OCI-LY3 (cell line): ENCODE measurements around the gene CERS6.
A peak's percentile ranks its signal among the peaks of the same experiment; 100 is the strongest.

ENCODE experiments used
- H2AFZ ChIP-seq: fragments of 200-600, 300-600 bp; shearing (Covaris generic); 2 replicates; pipeline ENCODE4 v1.6.0; 2014; ENCODE audit warnings: antibody characterized with exemption, low read depth, low read length
- H3K27ac ChIP-seq: fragments of 200-600, 300-600 bp; sonication (generic); 2 replicates; pipeline ENCODE4 v1.5.1; 2014; ENCODE audit warnings: mild to moderate bottlenecking, low read length, moderate library complexity, mixed read lengths
- H3K27me3 ChIP-seq: fragments of 200-600, 300-600 bp; sonication (generic); 2 replicates; pipeline ENCODE4 v1.6.1; 2014; ENCODE audit warnings: low read depth, low read length, mixed read lengths
- H3K36me3 ChIP-seq: fragments of 200-600, 300-600 bp; sonication (generic); replicated peaks from 2 replicates; pipeline ENCODE3; 2014; ENCODE audit warnings: low read depth, low read length, mixed read lengths
- H3K4me1 ChIP-seq: fragments of 300-600, 200-600 bp; sonication (generic); 2 replicates; pipeline ENCODE4 v1.6.1; 2014; ENCODE audit warnings: low read length, mixed read lengths
- H3K4me2 ChIP-seq: fragments of 200-600, 300-600 bp; sonication (generic); 2 replicates; pipeline ENCODE4 v1.6.1; 2014; ENCODE audit warnings: low read length, mixed read lengths
- H3K4me3 ChIP-seq: fragments of 300-600, 200-600 bp; sonication (generic); 2 replicates; pipeline ENCODE4 v1.5.1; 2014; ENCODE audit warnings: antibody characterized with exemption, mild to moderate bottlenecking, low read length, moderate library complexity
- H3K79me2 ChIP-seq: fragments of 300-600, 200-600 bp; shearing (Covaris generic); 2 replicates; pipeline ENCODE4 v1.6.1; 2014; ENCODE audit warnings: mild to moderate bottlenecking, low read length, mixed read lengths
- H3K9ac ChIP-seq: fragments of 300-600, 200-600 bp; shearing (Covaris generic); 2 replicates; pipeline ENCODE4 v1.6.0; 2014; ENCODE audit warnings: mild to moderate bottlenecking, low read length, moderate library complexity
- H3K9me3 ChIP-seq: fragments of 200-600, 300-600 bp; shearing (Covaris generic); 2 replicates; pipeline ENCODE4 v1.6.1; 2014; ENCODE audit warnings: low read length, mixed read lengths; ENCODE audit not compliant: insufficient read depth
- H4K20me1 ChIP-seq: fragments of 200-600, 300-600 bp; sonication (generic); 2 replicates; pipeline ENCODE4 v1.6.1; 2016; ENCODE audit warnings: low read length, mixed read lengths; ENCODE audit not compliant: insufficient read depth
- EZH2phosphoT487 ChIP-seq: fragments of 200-600 bp; shearing (Covaris generic); IDR thresholded peaks from 2 replicates; pipeline ENCODE4 v1.6.1; 2018; ENCODE audit warnings: antibody characterized with exemption, mixed run types, low read depth
- TF ChIP-seq, protein P1 (sequence below): fragments of 200-600, 300-600 bp; sonication (generic); IDR thresholded peaks from 2 replicates; pipeline ENCODE4 v1.5.1; 2014; ENCODE audit warnings: antibody characterized with exemption, low read length, low read depth

The CERS6 gene

DNA sequence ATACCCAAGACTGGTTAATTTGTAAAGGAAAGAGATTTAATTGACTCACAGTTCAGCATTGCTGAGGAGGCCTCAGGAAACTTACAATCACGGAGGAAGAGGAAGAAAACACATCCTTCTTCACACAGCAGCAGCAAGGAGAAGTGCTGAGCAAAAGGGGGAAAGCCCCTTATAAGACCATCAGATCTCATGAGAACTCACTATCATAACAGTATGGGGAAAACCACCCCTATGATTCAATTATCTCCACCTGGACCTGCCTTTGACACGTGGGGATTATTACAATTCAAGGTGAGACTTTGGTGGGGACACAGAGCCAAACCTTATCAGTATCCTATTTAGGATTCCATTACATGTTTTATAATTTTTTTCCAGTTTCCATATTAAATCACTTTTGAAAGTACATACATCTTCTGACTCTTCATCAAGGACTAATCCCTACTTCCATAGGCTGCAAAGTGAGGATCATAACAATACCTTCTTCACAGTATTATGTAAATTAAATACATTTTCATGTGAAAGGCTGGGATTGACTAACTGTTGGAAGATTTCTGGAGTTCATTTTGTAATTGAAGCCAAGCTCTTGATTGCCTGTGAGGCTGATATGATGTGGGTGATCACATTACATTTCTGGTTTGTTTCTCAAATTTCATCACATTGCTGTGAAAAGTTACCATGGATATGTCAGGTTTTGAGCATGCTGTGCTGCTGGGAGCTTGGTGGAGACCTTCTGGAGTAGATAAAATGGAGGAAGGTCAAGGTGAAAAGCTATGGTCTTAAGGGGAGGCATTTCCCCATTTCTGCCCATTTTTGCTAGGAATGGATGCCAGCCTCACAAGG is 31.7 kb upstream of the CERS6 start:
- Histone ChIP-seq H3K9me3 (peaks cover 18% of the 10 kb centered on the region; the same call in 1 of the 2 replicates), H3K4me1 (peaks cover 50% of the 10 kb centered on the region), H3K9ac (no peak overlapping the region), H4K20me1 (no peaks in the 10 kb centered on the region), H2AFZ (no peak overlapping the region), H3K27me3 (no peaks in the 10 kb centered on the region), H3K79me2 (no peaks in the 10 kb centered on the region), H3K4me2 (no peak overlapping the region), H3K27ac (peak overlapping the region; percentile 13; the same call in 1 of the 2 replicates), H3K4me3 (no peak overlapping the region), H3K36me3 (peaks cover 19% of the 10 kb centered on the region)
- TF ChIP-seq EZH2phosphoT487, result no peak

DNA sequence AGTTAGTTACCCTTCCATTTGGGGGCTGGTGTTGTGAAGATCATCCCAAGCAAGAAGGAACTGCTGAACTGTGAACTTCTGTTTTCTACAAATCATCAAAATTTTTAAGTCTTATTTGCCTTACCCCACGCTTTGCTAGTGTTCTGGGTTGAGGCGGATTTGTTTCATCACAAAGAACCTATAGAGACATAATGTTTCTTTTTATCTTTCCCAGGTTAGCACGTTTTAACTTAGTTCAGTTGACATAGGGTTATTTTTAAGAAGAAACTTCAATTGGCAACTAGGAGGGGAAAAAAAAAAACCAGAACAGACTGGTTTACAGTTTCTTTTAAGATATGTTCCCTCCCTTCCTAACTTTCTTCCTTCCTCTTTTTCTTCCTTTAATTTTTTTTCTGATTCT is 31.1 kb upstream of the CERS6 start:
- Histone ChIP-seq H3K9ac (no peak overlapping the region), H3K4me1 (peaks cover 50% of the 10 kb centered on the region), H3K4me3 (no peak overlapping the region), H3K27me3 (no peaks in the 10 kb centered on the region), H3K79me2 (no peaks in the 10 kb centered on the region), H3K4me2 (no peak overlapping the region), H2AFZ (no peak overlapping the region), H3K9me3 (peaks cover 18% of the 10 kb centered on the region; the same call in 1 of the 2 replicates), H3K27ac (no peak overlapping the region), H3K36me3 (peaks cover 19% of the 10 kb centered on the region), H4K20me1 (no peaks in the 10 kb centered on the region)
- TF ChIP-seq, protein P1, sequence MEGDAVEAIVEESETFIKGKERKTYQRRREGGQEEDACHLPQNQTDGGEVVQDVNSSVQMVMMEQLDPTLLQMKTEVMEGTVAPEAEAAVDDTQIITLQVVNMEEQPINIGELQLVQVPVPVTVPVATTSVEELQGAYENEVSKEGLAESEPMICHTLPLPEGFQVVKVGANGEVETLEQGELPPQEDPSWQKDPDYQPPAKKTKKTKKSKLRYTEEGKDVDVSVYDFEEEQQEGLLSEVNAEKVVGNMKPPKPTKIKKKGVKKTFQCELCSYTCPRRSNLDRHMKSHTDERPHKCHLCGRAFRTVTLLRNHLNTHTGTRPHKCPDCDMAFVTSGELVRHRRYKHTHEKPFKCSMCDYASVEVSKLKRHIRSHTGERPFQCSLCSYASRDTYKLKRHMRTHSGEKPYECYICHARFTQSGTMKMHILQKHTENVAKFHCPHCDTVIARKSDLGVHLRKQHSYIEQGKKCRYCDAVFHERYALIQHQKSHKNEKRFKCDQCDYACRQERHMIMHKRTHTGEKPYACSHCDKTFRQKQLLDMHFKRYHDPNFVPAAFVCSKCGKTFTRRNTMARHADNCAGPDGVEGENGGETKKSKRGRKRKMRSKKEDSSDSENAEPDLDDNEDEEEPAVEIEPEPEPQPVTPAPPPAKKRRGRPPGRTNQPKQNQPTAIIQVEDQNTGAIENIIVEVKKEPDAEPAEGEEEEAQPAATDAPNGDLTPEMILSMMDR, result no peak
- TF ChIP-seq EZH2phosphoT487, result no peak

DNA sequence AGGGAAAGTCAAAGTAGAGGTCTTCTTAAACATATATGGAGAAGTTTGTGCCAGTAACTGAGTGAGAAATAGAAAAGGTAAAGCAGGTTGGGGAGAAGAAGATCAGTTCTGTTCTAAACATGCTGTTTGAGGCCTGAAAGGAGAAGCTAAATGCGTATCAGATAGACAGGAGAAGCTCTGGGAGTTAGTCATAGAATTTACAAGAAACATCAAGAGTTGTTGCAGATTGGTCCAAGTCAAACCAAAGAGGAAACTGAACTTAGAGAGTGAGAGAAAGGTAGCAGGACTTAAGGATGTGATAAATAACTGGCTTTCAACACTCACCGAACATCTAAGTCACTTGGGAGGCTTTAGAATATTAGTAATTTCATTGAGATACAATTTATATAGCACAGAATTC is 29.2 kb upstream of the CERS6 start:
- peaks cover 13% of the 10 kb centered on the region; the same call in 1 of the 2 replicates for H3K9me3 ChIP-seq
- H3K4me3 ChIP-seq, result no peak overlapping the region
- no peak overlapping the region for H3K4me2 ChIP-seq
- no peak overlapping the region for H3K9ac ChIP-seq
- TF ChIP-seq, protein P1, result no peak
- no peak for TF ChIP-seq EZH2phosphoT487
- no peaks in the 10 kb centered on the region for H4K20me1 ChIP-seq
- H3K27me3 ChIP-seq, result no peaks in the 10 kb centered on the region
- no peak overlapping the region for H3K27ac ChIP-seq
- peaks cover 45% of the 10 kb centered on the region for H3K4me1 ChIP-seq
- peaks cover 12% of the 10 kb centered on the region for H3K36me3 ChIP-seq
- H3K79me2 ChIP-seq, result no peaks in the 10 kb centered on the region
- no peak overlapping the region for H2AFZ ChIP-seq

GRCh38 chr2:168427451-168427850 is 28.6 kb upstream of the CERS6 start:
- H2AFZ ChIP-seq, result no peak overlapping the region
- no peak overlapping the region for H3K4me2 ChIP-seq
- TF ChIP-seq, protein P1, result no peak
- TF ChIP-seq EZH2phosphoT487, result no peak
- no peaks in the 10 kb centered on the region for H4K20me1 ChIP-seq
- no peak overlapping the region for H3K4me3 ChIP-seq
- H3K27ac ChIP-seq, result no peak overlapping the region
- H3K4me1 ChIP-seq, result peaks cover 45% of the 10 kb centered on the region
- no peaks in the 10 kb centered on the region for H3K27me3 ChIP-seq
- H3K36me3 ChIP-seq, result peaks cover 10% of the 10 kb centered on the region
- H3K9ac ChIP-seq, result no peak overlapping the region
- H3K9me3 ChIP-seq, result peaks cover 11% of the 10 kb centered on the region; the same call in 1 of the 2 replicates
- H3K79me2 ChIP-seq, result no peaks in the 10 kb centered on the region
